HFFc6 (cell line): ENCODE measurements around the gene TJP3. TPM values are rescaled to one million over a fixed set of nuclear protein-coding genes. Genes with fewer than 3 reads are reported as not detected.

Experiments used
- DNase-seq: peaks from one replicate; pipeline ENCODE4 v3.0.0-alpha.2; 2018
- H3K27ac Mint-ChIP-seq: 2 replicates; pipeline ENCODE4 v1.8.0; 2020; ENCODE audit warnings: mild to moderate bottlenecking, mixed read lengths
- H3K27me3 Mint-ChIP-seq: 2 replicates; pipeline ENCODE4 v1.8.0; 2021; ENCODE audit warnings: mild to moderate bottlenecking, moderate library complexity, mixed read lengths; ENCODE audit not compliant: insufficient read depth
- H3K36me3 Mint-ChIP-seq: 2 replicates; pipeline ENCODE4 v1.8.0; 2021; ENCODE audit warnings: low read depth, mixed read lengths
- H3K4me1 Mint-ChIP-seq: 2 replicates; pipeline ENCODE4 v1.8.0; 2020; ENCODE audit warnings: low read depth, mixed read lengths
- H3K4me3 Mint-ChIP-seq: 2 replicates; pipeline ENCODE4 v1.8.0; 2020; ENCODE audit warnings: mild to moderate bottlenecking, moderate library complexity, mixed read lengths
- H3K9me3 Mint-ChIP-seq: 2 replicates; pipeline ENCODE4 v1.8.0; 2020; ENCODE audit warnings: mild to moderate bottlenecking, mixed read lengths
- CTCF ChIP-seq: fragments of 200-600 bp; sonication (generic); IDR thresholded peaks from 2 replicates; pipeline ENCODE4 v1.5.0; 2021; ENCODE audit warnings: antibody characterized with exemption, mild to moderate bottlenecking
- total RNA-seq, 6 experiments: library from RNA; stranded (reverse); fragmentation: NEBNext Ultra II Directional; extraction: Animal tissue kit (Norgen Biotek cat#: 25700); gene quantifications; 2 replicates in 1 of 6; 3 replicates in 5 of 6; pipeline ENCODE4 v1.2.3, GENCODE V29; 2021

Gene TJP3
- total RNA-seq, 6 experiments from 2014 or later, result not detected

GRCh38 chr19:3778899-3779723 lies 70.9 kb downstream of the TJP3 start:
- Mint-ChIP-seq H3K27me3 (peaks cover 6% of the 10 kb centered on the region), H3K4me1 (no peaks in the 10 kb centered on the region), H3K9me3 (peaks cover 25% of the 10 kb centered on the region), H3K27ac (no peak overlapping the region), H3K4me3 (no peak overlapping the region), H3K36me3 (peaks cover 19% of the 10 kb centered on the region)
- TF ChIP-seq CTCF, result no peak
- no peak for DNase-seq

DNA sequence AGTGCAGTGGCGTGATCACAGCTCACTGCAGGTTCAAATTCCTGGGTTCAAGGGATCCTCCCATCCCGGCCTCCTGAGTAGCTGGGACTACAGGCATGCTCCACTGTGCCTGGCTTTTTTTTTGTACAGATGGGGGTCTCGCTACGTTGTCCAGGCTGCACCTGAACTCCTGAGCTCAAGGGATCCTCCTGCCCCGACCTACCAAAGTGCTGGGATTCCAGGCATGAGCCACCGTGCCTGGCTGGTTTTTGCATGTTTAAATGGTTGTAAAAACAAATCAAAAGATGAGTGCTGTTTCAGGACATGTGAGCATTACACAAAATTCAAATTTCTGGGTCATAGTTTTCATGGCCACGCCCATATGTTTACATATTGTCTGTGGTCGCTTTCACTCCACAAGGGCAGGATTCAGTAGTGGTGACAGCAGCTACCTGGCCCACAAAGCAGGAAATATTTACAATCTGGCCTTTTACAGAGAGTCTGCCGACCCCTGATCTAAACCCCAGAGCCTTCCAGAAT lies 72.7 kb downstream of the TJP3 start:
- no peak for DNase-seq
- TF ChIP-seq CTCF, result no peak
- peaks cover 19% of the 10 kb centered on the region for H3K36me3 Mint-ChIP-seq

GRCh38 chr19:3781603-3782002 lies 73.4 kb downstream of the TJP3 start:
- no peak for DNase-seq
- no peak for TF ChIP-seq CTCF
- Mint-ChIP-seq H3K4me1 (no peaks in the 10 kb centered on the region), H3K9me3 (peaks cover 25% of the 10 kb centered on the region), H3K36me3 (peaks cover 19% of the 10 kb centered on the region), H3K27ac (no peak overlapping the region), H3K27me3 (peaks cover 10% of the 10 kb centered on the region), H3K4me3 (no peak overlapping the region)

More for the DNA sequence above, 72.7 kb downstream of the TJP3 start:
- Mint-ChIP-seq H3K27me3 (peaks cover 10% of the 10 kb centered on the region), H3K4me3 (no peak overlapping the region), H3K4me1 (no peaks in the 10 kb centered on the region), H3K9me3 (peaks cover 25% of the 10 kb centered on the region), H3K27ac (no peak overlapping the region)

DNA sequence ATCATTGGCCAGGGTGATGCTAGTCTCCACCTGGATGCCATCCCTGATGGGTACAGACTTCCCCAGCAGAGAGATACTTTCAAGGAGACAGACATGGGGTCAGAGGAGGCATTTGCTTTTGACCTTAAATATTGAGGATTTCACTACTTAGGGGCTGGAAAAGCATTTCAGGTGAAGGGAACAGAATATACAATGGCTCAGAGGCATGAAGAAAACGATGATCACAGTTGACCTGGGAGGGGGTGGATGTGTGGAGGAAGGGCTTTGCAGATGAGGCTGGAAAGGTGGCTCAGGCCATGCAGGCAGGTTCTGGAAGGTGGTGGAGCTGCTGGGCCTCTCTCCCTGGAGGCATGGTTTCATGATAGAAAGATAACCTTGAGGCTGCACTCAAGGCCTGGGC lies 74.1 kb downstream of the TJP3 start:
- TF ChIP-seq CTCF, result no peak
- Mint-ChIP-seq H3K27ac (no peak overlapping the region), H3K36me3 (peaks cover 19% of the 10 kb centered on the region), H3K27me3 (peaks cover 10% of the 10 kb centered on the region), H3K4me3 (no peak overlapping the region), H3K9me3 (peaks cover 25% of the 10 kb centered on the region), H3K4me1 (no peaks in the 10 kb centered on the region)
- no peak for DNase-seq

DNA sequence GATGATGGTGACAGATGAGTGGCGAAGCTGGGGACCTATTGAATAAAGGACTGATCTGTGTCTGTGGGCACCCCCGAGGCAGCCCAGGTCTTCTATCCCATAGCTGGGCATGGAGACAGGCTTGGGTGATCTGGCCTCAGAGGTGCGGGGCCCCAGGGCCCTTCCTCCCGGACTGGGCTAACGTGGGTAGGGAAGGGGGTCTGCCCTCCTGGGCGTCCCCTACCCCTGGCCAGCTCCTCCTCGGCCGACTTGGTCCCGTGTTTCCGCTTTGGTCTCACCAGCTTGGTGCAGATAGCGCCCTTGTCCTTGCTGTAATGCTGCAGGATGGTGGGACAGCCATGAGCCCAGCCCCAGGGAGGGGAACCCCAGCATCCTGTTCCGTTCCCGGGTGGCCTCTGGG lies 74.7 kb downstream of the TJP3 start:
- TF ChIP-seq CTCF, result no peak
- DNase-seq, result no peak
- Mint-ChIP-seq H3K4me3 (no peak overlapping the region), H3K27me3 (peaks cover 10% of the 10 kb centered on the region), H3K27ac (no peak overlapping the region), H3K4me1 (no peaks in the 10 kb centered on the region), H3K9me3 (peaks cover 25% of the 10 kb centered on the region), H3K36me3 (peaks cover 19% of the 10 kb centered on the region)
